OCI-LY7 (cell line): ENCODE data around the gene HJV.

Experiments used
- EZH2phosphoT487 ChIP-seq: fragments of 200-600 bp; sonication (generic); IDR thresholded peaks from 2 replicates; pipeline ENCODE4 v1.6.1; 2018; ENCODE audit warnings: low read depth, borderline replicate concordance, mild to moderate bottlenecking, mixed run types, antibody characterized with exemption, low read length, moderate library complexity, mixed read lengths
- TF ChIP-seq, protein P1 (sequence below): fragments of 200-600 bp; sonication (generic); conservative IDR thresholded peaks from 2 replicates; pipeline ENCODE4 v1.5.1; 2014; ENCODE audit warnings: mild to moderate bottlenecking, antibody characterized with exemption, low read length, moderate library complexity, mixed read lengths

DNA sequence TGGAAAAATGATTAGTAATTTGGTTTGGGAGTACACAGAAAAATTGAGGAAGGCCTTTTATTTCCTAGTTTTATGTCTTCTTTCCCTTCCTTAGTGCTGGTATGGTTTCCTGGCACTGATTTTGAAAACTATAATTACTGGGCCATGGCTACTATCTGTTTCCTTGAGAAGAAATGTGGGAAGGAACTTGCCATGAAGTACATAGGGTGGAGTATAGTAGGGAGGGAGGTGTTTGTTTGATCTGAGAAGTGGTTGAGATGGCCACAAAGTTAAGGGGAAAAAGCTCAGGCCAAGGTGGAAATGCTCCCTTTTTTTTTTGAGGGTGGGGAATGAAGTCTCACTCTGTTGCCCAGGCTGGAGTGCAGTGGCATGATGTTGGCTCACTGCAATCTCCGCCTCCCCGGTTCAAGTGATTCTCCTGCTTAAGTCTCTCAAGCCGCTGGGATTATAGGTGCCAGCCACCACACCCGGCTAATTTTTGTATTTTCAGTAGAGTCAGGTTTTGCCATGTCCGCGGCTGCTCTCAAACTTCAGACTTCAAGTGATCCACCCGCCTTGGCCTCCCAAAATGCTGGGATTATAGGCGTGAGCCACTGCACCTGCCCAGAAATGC lies 11.3 kb downstream of the HJV start:
- TF ChIP-seq, protein P1, sequence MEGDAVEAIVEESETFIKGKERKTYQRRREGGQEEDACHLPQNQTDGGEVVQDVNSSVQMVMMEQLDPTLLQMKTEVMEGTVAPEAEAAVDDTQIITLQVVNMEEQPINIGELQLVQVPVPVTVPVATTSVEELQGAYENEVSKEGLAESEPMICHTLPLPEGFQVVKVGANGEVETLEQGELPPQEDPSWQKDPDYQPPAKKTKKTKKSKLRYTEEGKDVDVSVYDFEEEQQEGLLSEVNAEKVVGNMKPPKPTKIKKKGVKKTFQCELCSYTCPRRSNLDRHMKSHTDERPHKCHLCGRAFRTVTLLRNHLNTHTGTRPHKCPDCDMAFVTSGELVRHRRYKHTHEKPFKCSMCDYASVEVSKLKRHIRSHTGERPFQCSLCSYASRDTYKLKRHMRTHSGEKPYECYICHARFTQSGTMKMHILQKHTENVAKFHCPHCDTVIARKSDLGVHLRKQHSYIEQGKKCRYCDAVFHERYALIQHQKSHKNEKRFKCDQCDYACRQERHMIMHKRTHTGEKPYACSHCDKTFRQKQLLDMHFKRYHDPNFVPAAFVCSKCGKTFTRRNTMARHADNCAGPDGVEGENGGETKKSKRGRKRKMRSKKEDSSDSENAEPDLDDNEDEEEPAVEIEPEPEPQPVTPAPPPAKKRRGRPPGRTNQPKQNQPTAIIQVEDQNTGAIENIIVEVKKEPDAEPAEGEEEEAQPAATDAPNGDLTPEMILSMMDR = no peak
- no peak for TF ChIP-seq EZH2phosphoT487
